Left ventricle myocardium inferior (tissue), 1 donor: ENCODE results near the gene TFDP1. TPM values are rescaled to one million over a fixed set of nuclear protein-coding genes. Genes with fewer than 3 reads are reported as not detected.

Experiments used
- DNase-seq: peaks from one replicate; pipeline ENCODE4 v3.0.0-alpha.2; 2020
- H3K27ac ChIP-seq: fragments of 200-600 bp; replicated peaks from 2 replicates; pipeline ENCODE4 v1.8.0; 2021
- H3K27me3 ChIP-seq: fragments of 200-600 bp; 2 replicates; pipeline ENCODE4 v1.8.0; 2021; ENCODE audit warnings: low read depth
- H3K36me3 ChIP-seq: fragments of 200-600 bp; 2 replicates; pipeline ENCODE4 v1.8.0; 2021
- H3K4me1 ChIP-seq: fragments of 200-600 bp; 2 replicates; pipeline ENCODE4 v1.8.0; 2021
- H3K4me3 ChIP-seq: fragments of 200-600 bp; 2 replicates; pipeline ENCODE4 v1.8.0; 2021; ENCODE audit warnings: mild to moderate bottlenecking, moderate library complexity
- H3K9me3 ChIP-seq: fragments of 200-600 bp; replicated peaks from 2 replicates; pipeline ENCODE4 v1.8.0; 2021
- CTCF ChIP-seq: fragments of 200-600 bp; IDR thresholded peaks from 2 replicates; pipeline ENCODE4 v1.8.0; 2021; ENCODE audit warnings: antibody characterized with exemption, mild to moderate bottlenecking, borderline replicate concordance
- intact Hi-C: fragments of 100-400 bp; cut with micrococcal nuclease; formaldehyde crosslinking; loops from one replicate; pipeline ENCODE4 v1.11.0; 2022
- total RNA-seq: library from RNA; stranded (reverse); fragmentation: NEBNext Ultra II Directional; extraction: Animal tissue kit (Norgen Biotek cat#: 25700); gene quantifications from one replicate; pipeline ENCODE4 v1.2.1, GENCODE V29; 2021
- donor health status: DM: no; HTN: yes; CAD: no; lungs with severe emphysema.

The TFDP1 gene
- total RNA-seq, 1 donor from 2014 or later = 48.7 TPM

- no peak for TF ChIP-seq CTCF
- no peak for DNase-seq
- no peaks in the 10 kb centered on the region for H3K27me3 ChIP-seq
- no peak overlapping the region for H3K27ac ChIP-seq
- no peaks in the 10 kb centered on the region for H3K9me3 ChIP-seq
- H3K4me1 ChIP-seq = peaks cover 41% of the 10 kb centered on the region
- no peak overlapping the region for H3K4me3 ChIP-seq
- intact Hi-C loops = no loop called here
- peaks cover 37% of the 10 kb centered on the region for H3K36me3 ChIP-seq
These were observed 33.2 kb upstream of the TFDP1 start for GRCh38 chr13:113551081-113552000.

- Histone ChIP-seq H3K4me1 (peaks cover 34% of the 10 kb centered on the region), H3K9me3 (no peaks in the 10 kb centered on the region), H3K4me3 (no peak overlapping the region), H3K27me3 (no peaks in the 10 kb centered on the region), H3K27ac (no peak overlapping the region), H3K36me3 (peaks cover 37% of the 10 kb centered on the region)
- intact Hi-C loops = no loop called here
- no peak for DNase-seq
- TF ChIP-seq CTCF = no peak
These were observed 32.5 kb upstream of the TFDP1 start for GRCh38 chr13:113552079-113552478.

GRCh38 chr13:113552786-113553434 is 31.6 kb upstream of the TFDP1 start:
- intact Hi-C loops = no loop called here
- Histone ChIP-seq H3K4me3 (no peak overlapping the region), H3K4me1 (peaks cover 26% of the 10 kb centered on the region), H3K36me3 (peaks cover 37% of the 10 kb centered on the region), H3K27ac (peak overlapping the region; percentile 20), H3K9me3 (no peaks in the 10 kb centered on the region), H3K27me3 (no peaks in the 10 kb centered on the region)
- no peak for DNase-seq
- TF ChIP-seq CTCF = no peak

- H3K4me1 ChIP-seq = peaks cover 18% of the 10 kb centered on the region
- DNase-seq = no peak
- peak overlapping the region; percentile 20 for H3K27ac ChIP-seq
- no peaks in the 10 kb centered on the region for H3K27me3 ChIP-seq
- H3K9me3 ChIP-seq = no peaks in the 10 kb centered on the region
- no peak overlapping the region for H3K4me3 ChIP-seq
- TF ChIP-seq CTCF = no peak
- intact Hi-C loops = no loop called here
- H3K36me3 ChIP-seq = peaks cover 31% of the 10 kb centered on the region
These were observed 30.8 kb upstream of the TFDP1 start for GRCh38 chr13:113553511-113554332.

- Histone ChIP-seq H3K27me3 (no peaks in the 10 kb centered on the region), H3K4me1 (peaks cover 12% of the 10 kb centered on the region), H3K27ac (no peak overlapping the region), H3K9me3 (no peaks in the 10 kb centered on the region), H3K4me3 (no peak overlapping the region), H3K36me3 (peaks cover 27% of the 10 kb centered on the region)
- no peak for DNase-seq
- intact Hi-C loops = no loop called here
- TF ChIP-seq CTCF = no peak
These were observed 30.2 kb upstream of the TFDP1 start for GRCh38 chr13:113554333-113554700.
